Measurements from ENCODE around the gene RING1. TPM values are rescaled to one million over a fixed set of nuclear protein-coding genes. Genes with fewer than 3 reads are reported as not detected.

Gene RING1
- total RNA-seq (47.2 TPM), polyA plus RNA-seq (ENCODE audit: insufficient read depth, low read depth, low replicate concordance) (48.6 TPM)
- long read RNA-seq, donor 1, transcript RING1-201 (7 exons, 1,752 nt) = major isoform, 14 of 25 reads
- long read RNA-seq, donor 1, partial matches to known transcripts = 11 of 25 reads
- long read RNA-seq, donor 1, other reads (novel, unspliced or antisense) = 0 of 25 reads
- long read RNA-seq, donor 2, transcript RING1-201 (7 exons, 1,752 nt) = major isoform, 8 of 25 reads
- long read RNA-seq, donor 2, partial matches to known transcripts = 17 of 25 reads
- long read RNA-seq, donor 2, other reads (novel, unspliced or antisense) = 0 of 25 reads
- long read RNA-seq, donor 3, transcript RING1-201 (7 exons, 1,752 nt) = major isoform, 6 of 20 reads
- long read RNA-seq, donor 3, partial matches to known transcripts = 14 of 20 reads
- long read RNA-seq, donor 3, other reads (novel, unspliced or antisense) = 0 of 20 reads
- long read RNA-seq, donor 4, transcript RING1-201 (7 exons, 1,752 nt) = major isoform, 11 of 11 reads
- long read RNA-seq, donor 4, partial matches to known transcripts = 0 of 11 reads
- long read RNA-seq, donor 4, other reads (novel, unspliced or antisense) = 0 of 11 reads
- long read RNA-seq, donor 5 = 0 reads
- long read RNA-seq, donor 6, partial matches to known transcripts = 8 of 11 reads
- long read RNA-seq, donor 6, other reads (novel, unspliced or antisense) = 0 of 11 reads
- long read RNA-seq, donor 7, transcript RING1-201 (7 exons, 1,752 nt) = major isoform, 5 of 23 reads
- long read RNA-seq, donor 7, partial matches to known transcripts = 11 of 23 reads
- long read RNA-seq, donor 7, other reads (novel, unspliced or antisense) = 7 of 23 reads
- long read RNA-seq, donor 8, transcript RING1-201 (7 exons, 1,752 nt) = major isoform, 13 of 23 reads
- long read RNA-seq, donor 8, partial matches to known transcripts = 10 of 23 reads
- long read RNA-seq, donor 8, other reads (novel, unspliced or antisense) = 0 of 23 reads
- long read RNA-seq, donor 9, transcript RING1-201 (7 exons, 1,752 nt) = major isoform, 8 of 8 reads
- long read RNA-seq, donor 9, partial matches to known transcripts = 0 of 8 reads
- long read RNA-seq, donor 9, other reads (novel, unspliced or antisense) = 0 of 8 reads
- long read RNA-seq, donor 10, transcript RING1-201 (7 exons, 1,752 nt) = major isoform, 8 of 19 reads
- long read RNA-seq, donor 10, partial matches to known transcripts = 11 of 19 reads
- long read RNA-seq, donor 10, other reads (novel, unspliced or antisense) = 0 of 19 reads

DNA sequence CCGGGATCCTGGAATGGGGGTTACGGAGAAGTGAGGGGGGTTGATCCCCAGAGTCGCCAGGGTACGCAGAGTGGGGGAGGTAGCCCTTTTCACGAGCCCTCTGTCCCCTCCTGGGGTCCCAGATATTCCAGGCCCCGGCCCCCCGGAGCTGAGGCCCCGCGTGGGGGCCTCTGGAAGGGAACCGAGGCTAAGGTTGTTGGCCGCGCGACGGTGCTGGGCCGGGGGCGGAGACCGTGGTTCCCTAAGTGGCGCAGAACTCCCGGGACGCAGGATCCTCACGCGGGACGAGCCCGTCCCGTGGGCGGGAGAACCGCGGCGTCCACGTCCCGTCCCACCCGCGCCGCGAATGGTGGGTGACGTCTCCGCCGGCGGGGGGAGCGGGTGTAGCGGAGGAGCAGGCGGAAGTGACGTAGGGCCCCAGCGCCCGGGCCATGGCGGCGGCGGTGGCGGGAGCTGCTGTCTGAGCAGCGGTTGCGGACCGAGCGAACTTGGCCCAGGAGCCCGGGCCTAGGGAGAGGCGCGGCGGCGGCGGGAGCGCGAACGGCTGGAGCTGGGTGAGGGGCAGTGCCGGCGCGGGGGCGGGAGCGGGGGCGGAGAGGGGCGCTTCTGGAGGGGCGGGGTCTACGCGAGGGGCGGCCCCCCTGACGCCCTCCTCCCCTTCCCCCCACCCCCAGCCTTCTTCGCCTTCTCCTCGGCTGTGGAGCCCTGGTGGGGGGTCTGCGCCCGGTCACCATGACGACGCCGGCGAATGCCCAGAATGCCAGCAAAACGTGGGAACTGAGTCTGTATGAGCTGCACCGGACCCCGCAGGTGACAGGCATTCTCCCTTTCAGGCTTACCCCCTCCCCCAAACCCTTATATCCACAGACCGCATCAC, at the start of gene RING1:
TSS of gene RING1 (plus strand) at position 410 of the 877 bp plus-strand sequence. CDS start at position 733, 323 bp downstream.
- FAIRE-seq = no peak
- H3K4me1 ChIP-seq (ENCODE audit: control insufficient read depth in 2 of 3, insufficient read depth in 2 of 3, low read depth in 1 of 3, low read length in 3 of 3) = peaks cover 3 to 28% (median 17%) of the 10 kb centered on the region in 3 donors

DNA sequence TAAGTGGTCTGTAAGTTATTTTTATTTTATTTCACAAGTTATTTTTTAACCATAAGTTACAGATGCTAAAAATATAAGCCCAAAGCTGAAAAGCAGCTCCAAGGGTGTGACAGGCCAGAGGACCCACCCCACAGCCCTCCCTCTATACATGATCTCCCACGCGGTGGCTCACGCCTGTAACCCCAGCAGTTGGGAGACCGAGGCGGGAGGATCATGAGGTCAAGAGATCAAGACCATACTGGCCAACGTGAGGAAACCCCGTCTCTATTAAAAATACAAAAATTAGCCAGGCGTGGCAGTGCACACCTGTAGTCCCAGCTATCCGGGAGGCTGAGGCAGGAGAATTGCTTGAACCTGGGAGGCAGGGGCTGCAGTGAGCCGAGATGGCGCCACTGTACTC, 48.2 kb upstream of the RING1 start:
- no peak for DNase-seq
- no peak overlapping the region for H3K9ac ChIP-seq (ENCODE audit: low read length in 3 of 3)
- H3K36me3 ChIP-seq (ENCODE audit: control insufficient read depth in 2 of 3, insufficient read depth in 3 of 3, low read length in 3 of 3) = no peaks in the 10 kb centered on the region
- no peaks in the 10 kb centered on the region for H3K9me3 ChIP-seq (ENCODE audit: control insufficient read depth in 2 of 3, insufficient read depth in 1 of 3, low read length in 3 of 3)
- H3K4me3 ChIP-seq (ENCODE audit: low read length in 3 of 3) = no peak overlapping the region
- FAIRE-seq = no peak
- TF ChIP-seq, protein P1, sequence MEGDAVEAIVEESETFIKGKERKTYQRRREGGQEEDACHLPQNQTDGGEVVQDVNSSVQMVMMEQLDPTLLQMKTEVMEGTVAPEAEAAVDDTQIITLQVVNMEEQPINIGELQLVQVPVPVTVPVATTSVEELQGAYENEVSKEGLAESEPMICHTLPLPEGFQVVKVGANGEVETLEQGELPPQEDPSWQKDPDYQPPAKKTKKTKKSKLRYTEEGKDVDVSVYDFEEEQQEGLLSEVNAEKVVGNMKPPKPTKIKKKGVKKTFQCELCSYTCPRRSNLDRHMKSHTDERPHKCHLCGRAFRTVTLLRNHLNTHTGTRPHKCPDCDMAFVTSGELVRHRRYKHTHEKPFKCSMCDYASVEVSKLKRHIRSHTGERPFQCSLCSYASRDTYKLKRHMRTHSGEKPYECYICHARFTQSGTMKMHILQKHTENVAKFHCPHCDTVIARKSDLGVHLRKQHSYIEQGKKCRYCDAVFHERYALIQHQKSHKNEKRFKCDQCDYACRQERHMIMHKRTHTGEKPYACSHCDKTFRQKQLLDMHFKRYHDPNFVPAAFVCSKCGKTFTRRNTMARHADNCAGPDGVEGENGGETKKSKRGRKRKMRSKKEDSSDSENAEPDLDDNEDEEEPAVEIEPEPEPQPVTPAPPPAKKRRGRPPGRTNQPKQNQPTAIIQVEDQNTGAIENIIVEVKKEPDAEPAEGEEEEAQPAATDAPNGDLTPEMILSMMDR (IDR thresholded peaks at IDR 0.05; ENCODE audit: borderline replicate concordance, extremely low read depth, insufficient read depth) = no peak
- no peaks in the 10 kb centered on the region for H3K27me3 ChIP-seq (ENCODE audit: control insufficient read depth, insufficient read depth, low read length)
- peaks cover 0 to 4% (median 0%) of the 10 kb centered on the region in 3 donors for H3K4me1 ChIP-seq (ENCODE audit: control insufficient read depth in 2 of 3, insufficient read depth in 2 of 3, low read depth in 1 of 3, low read length in 3 of 3)
- intact Hi-C loops (cut with DNase I) = no loop called here
- H3K27ac ChIP-seq (ENCODE audit: low read depth in 2 of 2, low read length in 2 of 2) = no peak overlapping the region

More for the DNA sequence above, at the start of gene RING1:
- Histone ChIP-seq H3K27ac (ENCODE audit: low read depth in 2 of 2, low read length in 2 of 2) (peak within 1 kb of the TSS; percentile 84 to 91), H3K9me3 (ENCODE audit: control insufficient read depth in 2 of 3, insufficient read depth in 1 of 3, low read length in 3 of 3) (no peaks in the 10 kb centered on the region), H3K9ac (ENCODE audit: low read length in 3 of 3) (peak within 1 kb of the TSS; percentile 79 to 100 (median 95)), H3K36me3 (ENCODE audit: control insufficient read depth in 2 of 3, insufficient read depth in 3 of 3, low read length in 3 of 3) (peaks cover 0 to 24% (median 8%) of the 10 kb centered on the region in 3 donors), H3K27me3 (ENCODE audit: control insufficient read depth, insufficient read depth, low read length) (no peaks in the 10 kb centered on the region), H3K4me3 (ENCODE audit: low read length in 3 of 3) (peak within 1 kb of the TSS; percentile 80 to 94 (median 88))
- intact Hi-C loops (cut with DNase I) = no loop called here
- TF ChIP-seq, protein P1 (IDR thresholded peaks at IDR 0.05; ENCODE audit: borderline replicate concordance, extremely low read depth, insufficient read depth) = peak; percentile 4
- peak; percentile 84 to 97 (median 92) for DNase-seq
